A549 (cell line): ENCODE data around the gene VWA8. TPM values are rescaled to one million over a fixed set of nuclear protein-coding genes. Genes with fewer than 3 reads are reported as not detected.

Experiments used
- ATAC-seq, 2 experiments: fragments of 200-7000 bp in 1 of 2; fragments of >200 bp in 1 of 2; cut with Nextera tagmentation in 1 of 2; cut with Tn5 transposase in 1 of 2; 3 replicates each; pipeline versions ENCODE4 v1.8.0 to v1.9.1; 2018 to 2020; ENCODE audit warnings: mild to moderate bottlenecking in 1 of 2, moderate library complexity in 1 of 2
- CTCF ChIA-PET: fragments of 300-600 bp; sonication (Branson Sonifier 250); formaldehyde crosslinking; extraction: SDS; loops from one replicate; lab custom pipeline; 2021; ENCODE audit warnings: antibody characterized with exemption, inconsistent platforms; lab: Yijun Ruan, JAX
- POLR2A ChIA-PET: fragments of 350-600 bp; formaldehyde crosslinking; extraction: SDS; loops from one replicate; lab custom pipeline; 2021; ENCODE audit warnings: antibody characterized with exemption, inconsistent platforms; lab: Yijun Ruan, JAX
- DNase-seq, 2 experiments: peaks; one replicate each; pipeline versions ENCODE4 v3.0.0 to v3.0.0-alpha.2; 2011 to 2016; ENCODE audit warnings: low read depth in 1 of 2, low spot score in 1 of 2
- FAIRE-seq: peaks from 2 replicates; lab custom pipeline; 2011; peaks lifted over from hg19 to GRCh38; lab: Jason Lieb, UNC
- H3K27ac ChIP-seq, 2 experiments: fragments of >200 bp; sonication (Bioruptor Twin); formaldehyde crosslinking; 3 replicates each; pipeline ENCODE4 v1.5.1; 2016 to 2017
- H3K4me1 ChIP-seq: fragments of >200 bp; sonication (Bioruptor Twin); formaldehyde crosslinking; 3 replicates; pipeline ENCODE4 v1.6.1; 2016
- H3K4me2 ChIP-seq: fragments of >200 bp; sonication (Bioruptor Twin); formaldehyde crosslinking; 3 replicates; pipeline ENCODE4 v1.6.1; 2016
- H3K4me3 ChIP-seq: fragments of >200 bp; sonication (Bioruptor Twin); formaldehyde crosslinking; 3 replicates; pipeline ENCODE4 v1.5.1; 2016
- H3K9me3 ChIP-seq: fragments of >200 bp; sonication (Bioruptor Twin); formaldehyde crosslinking; 3 replicates; pipeline ENCODE4 v1.6.1; 2016
- BCL3 ChIP-seq: fragments of >200 bp; sonication (Bioruptor Twin); formaldehyde crosslinking; IDR thresholded peaks from 3 replicates; pipeline ENCODE4 v1.6.1; 2016
- CEBPB ChIP-seq, 2 experiments: fragments of >200 bp in 1 of 2; sonication (Bioruptor Twin) in 1 of 2; formaldehyde crosslinking in 1 of 2; IDR thresholded peaks; 2 replicates each; pipeline ENCODE4 v1.6.1; 2012 to 2016
- CHD4 ChIP-seq: fragments of 200-600 bp; sonication (generic); IDR thresholded peaks from 2 replicates; pipeline ENCODE4 v1.6.1; 2016; ENCODE audit warnings: antibody characterized with exemption, mild to moderate bottlenecking, borderline replicate concordance
- EHF ChIP-seq: fragments of 250-450 bp; sonication (Bioruptor Pico); IDR thresholded peaks from 2 replicates; pipeline ENCODE4 v1.5.0; 2020; ENCODE audit warnings: mild to moderate bottlenecking
- ELK1 ChIP-seq: fragments of 150-350 bp; IDR thresholded peaks from 2 replicates; pipeline ENCODE4 v1.6.1; 2014; ENCODE audit warnings: low read depth, mild to moderate bottlenecking, low read length
- FOXS1 ChIP-seq: fragments of 250-450 bp; sonication (Bioruptor Pico); IDR thresholded peaks from 2 replicates; pipeline ENCODE4 v1.5.0; 2020; ENCODE audit warnings: mild to moderate bottlenecking, moderate library complexity
- GATA3 ChIP-seq: IDR thresholded peaks from 2 replicates; pipeline ENCODE4 v1.6.1; 2012; ENCODE audit warnings: borderline replicate concordance
- HDAC2 ChIP-seq: fragments of 200-600 bp; sonication (generic); IDR thresholded peaks from 2 replicates; pipeline ENCODE4 v1.6.1; 2016
- HES2 ChIP-seq: fragments of >200 bp; sonication (Bioruptor Twin); formaldehyde crosslinking; IDR thresholded peaks from 2 replicates; pipeline ENCODE4 v1.6.1; 2016
- HEYL ChIP-seq: fragments of 250-450 bp; sonication (Bioruptor Pico); IDR thresholded peaks from 2 replicates; pipeline ENCODE4 v1.8.0; 2021; ENCODE audit warnings: mild to moderate bottlenecking, moderate library complexity
- HOXA7 ChIP-seq: fragments of 250-450 bp; sonication (Bioruptor Pico); IDR thresholded peaks from 2 replicates; pipeline ENCODE4 v1.5.0; 2020; ENCODE audit warnings: mild to moderate bottlenecking, moderate library complexity
- HOXB13 ChIP-seq: fragments of 250-450 bp; sonication (Bioruptor Pico); IDR thresholded peaks from 2 replicates; pipeline ENCODE4 v1.5.0; 2020; ENCODE audit warnings: low read depth, mild to moderate bottlenecking, moderate library complexity
- JUN ChIP-seq, 2 experiments: fragments of >200 bp; sonication (Bioruptor Twin); formaldehyde crosslinking; IDR thresholded peaks; 2 replicates in 1 of 2; 3 replicates in 1 of 2; pipeline ENCODE4 v1.6.1; 2016 to 2017
- JUNB ChIP-seq: fragments of >200 bp; sonication (Bioruptor Twin); formaldehyde crosslinking; IDR thresholded peaks from 2 replicates; pipeline ENCODE4 v1.6.1; 2016
- NPAS2 ChIP-seq: fragments of 250-450 bp; sonication (Bioruptor Pico); IDR thresholded peaks from 2 replicates; pipeline ENCODE4 v1.8.0; 2022; ENCODE audit warnings: mild to moderate bottlenecking, moderate library complexity, borderline replicate concordance
- PHF8 ChIP-seq: fragments of 200-600 bp; sonication (generic); IDR thresholded peaks from 2 replicates; pipeline ENCODE4 v1.6.1; 2016; ENCODE audit warnings: low read depth, mild to moderate bottlenecking, antibody characterized with exemption, moderate library complexity, borderline replicate concordance
- POLR2A ChIP-seq: IDR thresholded peaks from 2 replicates; pipeline ENCODE4 v1.6.1; 2012; ENCODE audit warnings: mild to moderate bottlenecking, low read length
- POLR2AphosphoS2 ChIP-seq: conservative IDR thresholded peaks from 2 replicates; pipeline ENCODE4 v1.6.1; 2012; ENCODE audit warnings: low read length, improper control_type of control experiment, inconsistent platforms
- RAD21 ChIP-seq, 2 experiments: fragments of >200 bp in 1 of 2; sonication (Bioruptor Twin) in 1 of 2; formaldehyde crosslinking in 1 of 2; IDR thresholded peaks in 1 of 2; conservative IDR thresholded peaks in 1 of 2; 2 replicates in 1 of 2; 3 replicates in 1 of 2; pipeline ENCODE4 v1.6.1; 2012 to 2018; ENCODE audit warnings: inconsistent platforms in 1 of 2
- RCOR1 ChIP-seq: fragments of 150-350 bp; IDR thresholded peaks from 2 replicates; pipeline ENCODE4 v1.6.1; 2014; ENCODE audit warnings: antibody characterized with exemption, low read length, low read depth
- REST ChIP-seq: fragments of 200-600 bp; sonication (generic); IDR thresholded peaks from 2 replicates; pipeline ENCODE4 v1.6.1; 2016; ENCODE audit warnings: antibody characterized with exemption, mild to moderate bottlenecking, moderate library complexity
- RFX5 ChIP-seq: fragments of 450-650 bp; IDR thresholded peaks from 2 replicates; pipeline ENCODE4 v1.7.1; 2014; ENCODE audit warnings: antibody characterized with exemption, mild to moderate bottlenecking, moderate library complexity
- SMC3 ChIP-seq: fragments of >200 bp; sonication (Bioruptor Twin); formaldehyde crosslinking; IDR thresholded peaks from 3 replicates; pipeline ENCODE4 v1.6.1; 2018; ENCODE audit warnings: inconsistent platforms
- TFCP2L1 ChIP-seq: fragments of 250-450 bp; sonication (Bioruptor Pico); IDR thresholded peaks from 2 replicates; pipeline ENCODE4 v1.5.0; 2021; ENCODE audit warnings: mild to moderate bottlenecking
- TP53 ChIP-seq: fragments of 250-450 bp; sonication (Bioruptor Pico); IDR thresholded peaks from 2 replicates; pipeline ENCODE4 v1.5.0; 2021; ENCODE audit warnings: mild to moderate bottlenecking, moderate library complexity
- USF2 ChIP-seq: fragments of 450-650 bp; IDR thresholded peaks from 2 replicates; pipeline ENCODE4 v1.6.1; 2014; ENCODE audit warnings: antibody characterized with exemption
- ZC3H11A ChIP-seq: fragments of 450-650 bp; IDR thresholded peaks from 2 replicates; pipeline ENCODE4 v1.6.1; 2014; ENCODE audit warnings: antibody characterized with exemption, mild to moderate bottlenecking
- ZNF302 ChIP-seq: fragments of 250-450 bp; sonication (Bioruptor Pico); IDR thresholded peaks from 2 replicates; pipeline ENCODE4 v1.9.0; 2021; ENCODE audit warnings: inconsistent platforms, mild to moderate bottlenecking, moderate library complexity
- ZSCAN20 ChIP-seq: fragments of 250-450 bp; sonication (Bioruptor Pico); IDR thresholded peaks from 2 replicates; pipeline ENCODE4 v1.8.0; 2022; ENCODE audit warnings: mild to moderate bottlenecking, moderate library complexity
- WGBS: methylation state at CpG from one replicate; pipeline ENCODE4 v1.1.6; 2017; ENCODE audit errors: missing lambda C conversion rate; 5-methylcytosine and 5-hydroxymethylcytosine counted together
- polyA plus RNA-seq, 4 experiments: library from polyadenylated mRNA; depleted of rRNA in 3 of 4; stranded (reverse); fragments of >200 nt; fragmentation: RNase III in 1 of 4; extraction: RNeasy Plus Mini Kit Qiagen cat#74134 plus additional on column Dnase treatment in 1 of 4; gene quantifications; 2 replicates in 3 of 4; 3 replicates in 1 of 4; pipeline ENCODE4 v1.2.3, GENCODE V29; 2011 to 2017
- TF ChIP-seq, protein P1 (sequence below): IDR thresholded peaks from 2 replicates; pipeline ENCODE4 v1.6.1; 2012

The VWA8 gene
- polyA plus RNA-seq, 2 of the 4 experiments (the other 2 are of a cell fraction), result 6.4 to 15.3 TPM

DNA sequence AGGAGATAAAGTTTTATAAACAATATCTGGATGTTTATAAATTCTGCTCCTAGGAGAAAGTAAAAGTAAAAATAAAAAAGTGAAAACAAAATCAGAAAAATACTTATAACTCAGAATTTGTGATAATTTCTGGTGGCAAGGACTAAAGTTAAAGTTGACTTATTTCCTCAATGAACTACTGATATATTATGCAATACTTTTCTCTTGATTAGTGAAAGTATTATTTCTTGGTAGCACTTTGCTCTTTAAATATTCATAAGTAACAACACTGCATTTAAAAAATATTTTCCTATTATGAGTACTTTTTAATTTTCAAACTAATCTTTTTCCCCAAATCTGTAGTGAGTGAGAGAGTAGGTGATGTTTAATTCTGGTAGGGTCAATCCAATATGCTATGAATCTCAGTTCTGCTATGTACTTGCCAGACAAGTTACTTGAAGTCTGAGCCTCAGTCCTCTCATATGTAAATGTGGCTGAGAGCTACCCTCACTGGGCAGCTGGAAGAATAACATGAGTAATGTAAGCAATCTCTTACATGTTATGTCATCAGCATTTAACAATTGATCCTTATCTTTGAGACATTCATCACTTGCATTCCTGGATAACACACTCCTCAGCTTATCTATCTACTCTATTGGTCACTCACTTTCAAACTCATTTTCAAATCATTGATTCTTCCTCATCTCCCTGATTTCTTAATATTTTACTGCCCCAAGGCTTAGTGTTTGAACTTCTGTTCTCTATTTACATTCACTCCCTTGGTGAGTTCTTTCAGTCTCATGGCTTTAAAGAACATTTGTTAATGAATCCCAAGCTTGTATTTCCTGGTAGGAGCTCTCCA, 264.5 kb downstream of the VWA8 start (continued):
- TF ChIP-seq JUN (IDR thresholded peaks at IDR 0.05), result peak; percentile 54 to 79; a peak in 2 of 5 replicates

- WGBS, result 3% methylated on average over 5 of the region's 5 CpGs
- peak overlapping the region; percentile 73 to 76 for H3K27ac ChIP-seq
- TF ChIP-seq NPAS2 (no peak), USF2 (no peak), HES2 (peak; percentile 53; the same call in 1 of the 2 replicates), ELK1 (no peak), POLR2AphosphoS2 (no peak), ZC3H11A (no peak), CHD4 (no peak), RCOR1 (no peak), POLR2A (no peak), HEYL (CRISPR knock-in tag) (no peak), JUN (IDR thresholded peaks at IDR 0.05) (peak; percentile 79 to 82; a peak in 3 of 5 replicates), GATA3 (peak; percentile 76), PHF8 (no peak), HOXB13 (CRISPR knock-in tag) (0 out of 2 replicates have a peak, but pooled peaks have one; percentile 49), HDAC2 (no peak), HOXA7 (CRISPR knock-in tag) (no peak), EHF (CRISPR knock-in tag) (no peak), TP53 (CRISPR knock-in tag) (no peak), ZSCAN20 (no peak), RAD21 (conservative IDR thresholded peaks at IDR 0.05 in 1 of 2, IDR thresholded peaks at IDR 0.05 in 1 of 2) (no peak; a peak in 2 of 5 replicates), ZNF302 (CRISPR knock-in tag) (no peak), RFX5 (no peak), REST (no peak), SMC3 (no peak), CEBPB (IDR thresholded peaks at IDR 0.05) (peak; percentile 45 to 49; a peak in 2 of 4 replicates), FOXS1 (CRISPR knock-in tag) (no peak), TFCP2L1 (CRISPR knock-in tag) (no peak), JUNB (peak; percentile 84), BCL3 (peak; percentile 63; the same call in 1 of the 3 replicates)
- TF ChIP-seq, protein P1, sequence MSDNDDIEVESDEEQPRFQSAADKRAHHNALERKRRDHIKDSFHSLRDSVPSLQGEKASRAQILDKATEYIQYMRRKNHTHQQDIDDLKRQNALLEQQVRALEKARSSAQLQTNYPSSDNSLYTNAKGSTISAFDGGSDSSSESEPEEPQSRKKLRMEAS, result no peak
Observed at GRCh38 chr13:41694545-41695301, 266.2 kb downstream of the VWA8 start.

More at GRCh38 chr13:41694545-41695301, 266.2 kb downstream of the VWA8 start:
- Histone ChIP-seq H3K9me3 (no peaks in the 10 kb centered on the region), H3K4me2 (peak overlapping the region; percentile 83), H3K4me1 (peaks cover 61% of the 10 kb centered on the region), H3K4me3 (no peak overlapping the region)
- no peak for FAIRE-seq
- ChIA-PET POLR2A (no interaction called here), CTCF (no interaction called here)
- peak; percentile 19 to 88 for DNase-seq
- ATAC-seq, result peak; percentile 72 to 81
